Astrocyte of the cerebellum (primary cell): Measurements from ENCODE around the gene MRPL52.
"Not testable (repeated sequence)": the region's sequence is repeated elsewhere in the genome, so short reads cannot be mapped to it uniquely, and the experiment has no call there.

ENCODE experiments used
- DNase-seq: peaks from one replicate; pipeline ENCODE4 v3.0.0-alpha.2; 2011; ENCODE audit warnings: low read depth
- H3K4me3 ChIP-seq: 2 replicates; pipeline ENCODE4 v1.5.1; 2011; ENCODE audit warnings: mild to moderate bottlenecking, low read depth, low read length, moderate library complexity
- CTCF ChIP-seq: IDR thresholded peaks from 2 replicates; pipeline ENCODE4 v1.5.1; 2012; ENCODE audit warnings: low read length, low read depth, moderate library complexity, mild to moderate bottlenecking; ENCODE audit errors: missing control alignments
- in situ Hi-C: cut with HindIII; loops from 2 replicates; pipeline ENCODE4 v1.10.0; 2017; ENCODE audit warnings: low sequenced_read_pairs

Gene MRPL52

DNA sequence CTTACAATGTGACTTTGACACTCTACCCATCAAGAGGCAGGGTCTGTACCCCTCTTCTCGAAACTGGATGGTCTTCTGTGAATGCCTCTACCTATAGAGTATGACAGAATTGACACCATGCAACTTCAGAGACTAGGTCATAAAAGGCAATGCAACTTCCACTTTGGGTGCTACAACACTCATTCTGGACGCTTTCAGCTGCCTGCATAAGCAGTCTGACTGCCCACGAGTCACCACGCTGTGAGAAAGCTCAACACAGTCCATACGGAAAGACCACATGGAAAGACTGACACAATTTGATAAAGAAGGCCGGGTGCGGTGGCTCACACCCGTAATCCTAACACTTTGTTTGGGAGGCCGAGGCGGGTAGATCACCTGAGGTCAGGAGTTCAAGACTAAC, 29.3 kb upstream of the MRPL52 start:
- in situ Hi-C loops = loop anchor here (5.0 kb wide), 1 partner anchor 33 kb away; the partner anchor contains the start of gene OXA1L
- no peak for TF ChIP-seq CTCF
- H3K4me3 ChIP-seq = no peak overlapping the region
- DNase-seq = no peak

GRCh38 chr14:22801716-22802115, 28.0 kb upstream of the MRPL52 start:
- no peak for DNase-seq

GRCh38 chr14:22802860-22803686, 26.6 kb upstream of the MRPL52 start:
- no peak overlapping the region for H3K4me3 ChIP-seq
- in situ Hi-C loops = loop anchor here (5.0 kb wide), 1 partner anchor 36 kb away; the partner anchor contains the start of gene OXA1L
- no peak for TF ChIP-seq CTCF
- no peak for DNase-seq

More at GRCh38 chr14:22801716-22802115, 28.0 kb upstream of the MRPL52 start:
- in situ Hi-C loops = loop anchor here (5.0 kb wide), 1 partner anchor 34 kb away; the partner anchor contains the start of gene OXA1L
- H3K4me3 ChIP-seq = no peak overlapping the region
- no peak for TF ChIP-seq CTCF

DNA sequence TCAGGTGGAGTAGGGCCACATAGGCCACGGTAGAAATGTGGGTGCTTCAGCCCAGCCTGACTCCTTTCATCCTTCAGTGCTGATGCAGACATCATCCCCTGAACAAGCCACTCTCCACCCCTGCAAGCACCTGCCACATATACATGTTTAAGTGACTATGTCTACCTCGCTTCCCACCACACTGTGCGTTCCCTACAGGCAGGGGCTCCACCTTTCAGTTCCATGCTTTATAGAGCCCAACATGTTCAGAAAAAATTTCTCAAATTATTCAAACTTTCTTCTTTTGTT, 26.1 kb upstream of the MRPL52 start:
- DNase-seq = no peak
- in situ Hi-C loops = loop anchor here (5.0 kb wide), 1 partner anchor 36 kb away; the partner anchor contains the start of gene OXA1L
- TF ChIP-seq CTCF = no peak
- H3K4me3 ChIP-seq = no peak overlapping the region

DNA sequence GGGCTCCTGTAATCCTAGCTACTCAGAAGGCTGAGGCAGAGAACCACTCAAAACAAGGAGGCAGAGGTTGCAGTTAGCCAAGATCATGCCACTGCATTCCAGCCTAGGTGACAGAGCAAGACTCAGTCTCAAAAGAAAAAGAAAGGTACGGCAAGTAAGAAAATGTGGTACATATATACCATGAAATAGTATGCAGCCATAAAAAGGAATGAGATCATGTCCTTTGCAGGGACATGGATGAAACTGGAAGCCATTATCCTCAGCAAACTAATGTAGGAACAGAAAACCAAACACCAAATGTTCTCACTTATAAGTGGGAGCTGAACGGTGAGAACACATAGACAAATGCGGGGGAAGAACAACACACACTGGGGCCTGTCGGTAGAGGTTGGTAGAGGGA, 24.5 kb upstream of the MRPL52 start:
- H3K4me3 ChIP-seq, in situ Hi-C loops, DNase-seq: not testable (repeated sequence)

GRCh38 chr14:22807432-22808087, 22.1 kb upstream of the MRPL52 start:
- in situ Hi-C loops = no loop called here
- no peak for DNase-seq
- no peak overlapping the region for H3K4me3 ChIP-seq
- no peak for TF ChIP-seq CTCF
